ENCODE measurements around the gene TSPAN33.

The TSPAN33 gene

GRCh38 chr7:129146237-129146979 is 1.9 kb downstream of the TSPAN33 start:
- no peak overlapping the region for H3K18ac ChIP-seq (ENCODE audit: low read length)
- H2AFZ ChIP-seq (ENCODE audit: low read length) = no peak overlapping the region
- H3K4ac ChIP-seq (ENCODE audit: low read length) = no peak overlapping the region
- H3K23ac ChIP-seq (ENCODE audit: low read depth, low read length, poor library complexity) = no peak overlapping the region
- H3K4me2 ChIP-seq (ENCODE audit: insufficient read depth, low read length, poor library complexity, severe bottlenecking) = no peak overlapping the region
- H2BK120ac ChIP-seq (ENCODE audit: low read depth, low read length) = no peak overlapping the region
- H3K9ac ChIP-seq (ENCODE audit: low read depth, low read length, poor library complexity) = no peak overlapping the region
- H3K27ac ChIP-seq (replicated peaks; ENCODE audit: low read length) = no peak overlapping the region
- H3K4me1 ChIP-seq (ENCODE audit: control insufficient read depth in 2 of 2, insufficient read depth in 1 of 2, low read depth in 1 of 2, low read length in 2 of 2) = peaks cover 5 to 21% of the 10 kb centered on the region in 2 donors
- DNase-seq (ENCODE audit: low spot score) = no peak
- peaks cover 0 to 38% (median 11%) of the 10 kb centered on the region in 3 experiments for H3K27me3 ChIP-seq (ENCODE audit: control insufficient read depth in 3 of 3, insufficient read depth in 3 of 3, low read depth in 1 of 3, low read length in 3 of 3)
- no peaks in the 10 kb centered on the region for H3K36me3 ChIP-seq (replicated peaks in 1 of 2; ENCODE audit: control insufficient read depth in 2 of 2, insufficient read depth in 2 of 2, low read length in 2 of 2)
- H2BK15ac ChIP-seq (ENCODE audit: low read length) = no peak overlapping the region
- no peak overlapping the region for H2AK5ac ChIP-seq (ENCODE audit: low read depth, low read length)
- no peak overlapping the region for H2BK12ac ChIP-seq (ENCODE audit: low read length)
- no CpG with 5 or more reads among the region's 8 CpGs for WGBS, 2 donors (ENCODE audit: extremely low coverage in 2 of 2, insufficient read length in 2 of 2, insufficient replicate concordance in 1 of 2)
- no peak overlapping the region for H2BK5ac ChIP-seq (ENCODE audit: low read length)
- no peak overlapping the region for H3K14ac ChIP-seq (ENCODE audit: low read length)
- no peak overlapping the region for H4K8ac ChIP-seq (ENCODE audit: low read depth, low read length)
- H3K9me3 ChIP-seq (replicated peaks in 1 of 2; ENCODE audit: control insufficient read depth in 2 of 2, insufficient read depth in 1 of 2, low read depth in 1 of 2, low read length in 2 of 2) = no peaks in the 10 kb centered on the region
- no peak overlapping the region for H3K4me3 ChIP-seq (ENCODE audit: low read length in 2 of 2)
- H3K79me1 ChIP-seq (ENCODE audit: low read depth, low read length) = peaks cover 4% of the 10 kb centered on the region
- no peak overlapping the region for H4K91ac ChIP-seq (ENCODE audit: low read depth, low read length, poor library complexity)

- Histone ChIP-seq H3K23ac (ENCODE audit: low read depth, low read length, poor library complexity) (no peak overlapping the region), H3K79me1 (ENCODE audit: low read depth, low read length) (peaks cover 4% of the 10 kb centered on the region), H2AFZ (ENCODE audit: low read length) (no peak overlapping the region), H3K14ac (ENCODE audit: low read length) (no peak overlapping the region), H3K18ac (ENCODE audit: low read length) (no peak overlapping the region), H2BK5ac (ENCODE audit: low read length) (no peak overlapping the region), H2BK12ac (ENCODE audit: low read length) (no peak overlapping the region), H3K4me3 (ENCODE audit: low read length in 2 of 2) (no peak overlapping the region), H3K27me3 (ENCODE audit: control insufficient read depth in 3 of 3, insufficient read depth in 3 of 3, low read depth in 1 of 3, low read length in 3 of 3) (peaks cover 0 to 33% (median 9%) of the 10 kb centered on the region in 3 experiments), H3K9ac (ENCODE audit: low read depth, low read length, poor library complexity) (no peak overlapping the region), H3K4ac (ENCODE audit: low read length) (no peak overlapping the region), H3K4me2 (ENCODE audit: insufficient read depth, low read length, poor library complexity, severe bottlenecking) (no peak overlapping the region), H3K4me1 (ENCODE audit: control insufficient read depth in 2 of 2, insufficient read depth in 1 of 2, low read depth in 1 of 2, low read length in 2 of 2) (peaks cover 5 to 21% of the 10 kb centered on the region in 2 donors), H2AK5ac (ENCODE audit: low read depth, low read length) (no peak overlapping the region), H3K27ac (replicated peaks; ENCODE audit: low read length) (no peak overlapping the region), H2BK15ac (ENCODE audit: low read length) (no peak overlapping the region), H2BK120ac (ENCODE audit: low read depth, low read length) (no peak overlapping the region), H4K8ac (ENCODE audit: low read depth, low read length) (no peak overlapping the region), H3K36me3 (replicated peaks in 1 of 2; ENCODE audit: control insufficient read depth in 2 of 2, insufficient read depth in 2 of 2, low read length in 2 of 2) (no peaks in the 10 kb centered on the region), H4K91ac (ENCODE audit: low read depth, low read length, poor library complexity) (peak overlapping the region; percentile 24), H3K9me3 (replicated peaks in 1 of 2; ENCODE audit: control insufficient read depth in 2 of 2, insufficient read depth in 1 of 2, low read depth in 1 of 2, low read length in 2 of 2) (no peaks in the 10 kb centered on the region)
- no CpG with 5 or more reads among the region's 3 CpGs for WGBS, 2 donors (ENCODE audit: extremely low coverage in 2 of 2, insufficient read length in 2 of 2, insufficient replicate concordance in 1 of 2)
- no peak for DNase-seq (ENCODE audit: low spot score)
Observed at GRCh38 chr7:129147731-129148130, 3.2 kb downstream of the TSPAN33 start.

DNA sequence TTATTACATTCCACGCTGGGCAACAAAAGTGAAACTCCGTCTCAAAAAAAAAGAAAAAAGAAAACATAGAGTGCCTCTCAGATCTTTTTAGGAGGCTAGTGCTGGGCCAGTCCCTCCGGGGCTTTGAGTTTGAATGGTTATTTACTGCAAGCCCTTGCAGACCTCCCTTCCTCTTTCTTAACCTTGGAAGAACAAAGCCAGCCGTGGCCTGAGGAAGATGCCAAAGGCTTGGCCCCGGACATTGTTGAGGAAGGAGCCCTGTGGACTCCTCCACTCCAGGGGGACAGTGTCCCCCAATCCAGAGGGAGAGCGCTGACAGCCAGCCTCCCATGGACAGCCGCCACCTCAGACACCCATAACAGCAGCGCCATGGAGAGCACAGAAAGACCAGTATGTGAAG is 5.0 kb downstream of the TSPAN33 start:
- no peak overlapping the region for H3K27ac ChIP-seq (replicated peaks; ENCODE audit: low read length)
- no peak for DNase-seq (ENCODE audit: low spot score)
- no peak overlapping the region for H2BK12ac ChIP-seq (ENCODE audit: low read length)
- peaks cover 0 to 19% (median 0%) of the 10 kb centered on the region in 3 experiments for H3K27me3 ChIP-seq (ENCODE audit: control insufficient read depth in 3 of 3, insufficient read depth in 3 of 3, low read depth in 1 of 3, low read length in 3 of 3)
- peaks cover 0 to 17% of the 10 kb centered on the region in 2 donors for H3K4me1 ChIP-seq (ENCODE audit: control insufficient read depth in 2 of 2, insufficient read depth in 1 of 2, low read depth in 1 of 2, low read length in 2 of 2)
- no peaks in the 10 kb centered on the region for H3K9me3 ChIP-seq (replicated peaks in 1 of 2; ENCODE audit: control insufficient read depth in 2 of 2, insufficient read depth in 1 of 2, low read depth in 1 of 2, low read length in 2 of 2)
- no peak overlapping the region for H3K4me2 ChIP-seq (ENCODE audit: insufficient read depth, low read length, poor library complexity, severe bottlenecking)
- H3K36me3 ChIP-seq (replicated peaks in 1 of 2; ENCODE audit: control insufficient read depth in 2 of 2, insufficient read depth in 2 of 2, low read length in 2 of 2) = no peaks in the 10 kb centered on the region
- H2BK120ac ChIP-seq (ENCODE audit: low read depth, low read length) = no peak overlapping the region
- peak overlapping the region; percentile 11 for H3K18ac ChIP-seq (ENCODE audit: low read length)
- no peak overlapping the region for H2AFZ ChIP-seq (ENCODE audit: low read length)
- H3K79me1 ChIP-seq (ENCODE audit: low read depth, low read length) = peaks cover 4% of the 10 kb centered on the region
- H3K23ac ChIP-seq (ENCODE audit: low read depth, low read length, poor library complexity) = no peak overlapping the region
- H3K14ac ChIP-seq (ENCODE audit: low read length) = no peak overlapping the region
- H2BK5ac ChIP-seq (ENCODE audit: low read length) = no peak overlapping the region
- H2BK15ac ChIP-seq (ENCODE audit: low read length) = no peak overlapping the region
- no peak overlapping the region for H2AK5ac ChIP-seq (ENCODE audit: low read depth, low read length)
- no peak overlapping the region for H4K8ac ChIP-seq (ENCODE audit: low read depth, low read length)
- H3K4me3 ChIP-seq (ENCODE audit: low read length in 2 of 2) = no peak overlapping the region
- no peak overlapping the region for H3K4ac ChIP-seq (ENCODE audit: low read length)
- H4K91ac ChIP-seq (ENCODE audit: low read depth, low read length, poor library complexity) = no peak overlapping the region
- no CpG with 5 or more reads among the region's 8 CpGs for WGBS, 2 donors (ENCODE audit: extremely low coverage in 2 of 2, insufficient read length in 2 of 2, insufficient replicate concordance in 1 of 2)
- no peak overlapping the region for H3K9ac ChIP-seq (ENCODE audit: low read depth, low read length, poor library complexity)

GRCh38 chr7:129150199-129150996 is 5.9 kb downstream of the TSPAN33 start:
- H3K9me3 ChIP-seq (replicated peaks in 1 of 2; ENCODE audit: control insufficient read depth in 2 of 2, insufficient read depth in 1 of 2, low read depth in 1 of 2, low read length in 2 of 2) = no peaks in the 10 kb centered on the region
- no peak overlapping the region for H3K4me3 ChIP-seq (ENCODE audit: low read length in 2 of 2)
- peaks cover 0 to 15% (median 0%) of the 10 kb centered on the region in 3 experiments for H3K27me3 ChIP-seq (ENCODE audit: control insufficient read depth in 3 of 3, insufficient read depth in 3 of 3, low read depth in 1 of 3, low read length in 3 of 3)
- peak overlapping the region; percentile 17 for H3K23ac ChIP-seq (ENCODE audit: low read depth, low read length, poor library complexity)
- no peak overlapping the region for H4K91ac ChIP-seq (ENCODE audit: low read depth, low read length, poor library complexity)
- H3K14ac ChIP-seq (ENCODE audit: low read length) = no peak overlapping the region
- H3K36me3 ChIP-seq (replicated peaks in 1 of 2; ENCODE audit: control insufficient read depth in 2 of 2, insufficient read depth in 2 of 2, low read length in 2 of 2) = no peaks in the 10 kb centered on the region
- H2AK5ac ChIP-seq (ENCODE audit: low read depth, low read length) = no peak overlapping the region
- H3K79me1 ChIP-seq (ENCODE audit: low read depth, low read length) = peaks cover 4% of the 10 kb centered on the region
- H2BK15ac ChIP-seq (ENCODE audit: low read length) = no peak overlapping the region
- no peak overlapping the region for H3K4ac ChIP-seq (ENCODE audit: low read length)
- H3K4me1 ChIP-seq (ENCODE audit: control insufficient read depth in 2 of 2, insufficient read depth in 1 of 2, low read depth in 1 of 2, low read length in 2 of 2) = peaks cover 0 to 14% of the 10 kb centered on the region in 2 donors
- DNase-seq (ENCODE audit: low spot score) = no peak
- H3K9ac ChIP-seq (ENCODE audit: low read depth, low read length, poor library complexity) = no peak overlapping the region
- no peak overlapping the region for H2BK5ac ChIP-seq (ENCODE audit: low read length)
- no peak overlapping the region for H4K8ac ChIP-seq (ENCODE audit: low read depth, low read length)
- peak overlapping the region; percentile 60 for H3K18ac ChIP-seq (ENCODE audit: low read length)
- WGBS, 2 donors (ENCODE audit: extremely low coverage in 2 of 2, insufficient read length in 2 of 2, insufficient replicate concordance in 1 of 2) = no CpG with 5 or more reads among the region's 8 CpGs
- H2BK120ac ChIP-seq (ENCODE audit: low read depth, low read length) = no peak overlapping the region
- no peak overlapping the region for H2BK12ac ChIP-seq (ENCODE audit: low read length)
- H3K4me2 ChIP-seq (ENCODE audit: insufficient read depth, low read length, poor library complexity, severe bottlenecking) = no peak overlapping the region
- H3K27ac ChIP-seq (replicated peaks; ENCODE audit: low read length) = no peak overlapping the region
- H2AFZ ChIP-seq (ENCODE audit: low read length) = no peak overlapping the region

Data from neuronal stem cell (in vitro differentiated cells).